Muscle layer of duodenum (tissue), 2 donors: ENCODE data around the gene MTF1.

ENCODE experiments used
- H3K27ac ChIP-seq: one replicate; pipeline ENCODE4 v1.7.0; 2013; ENCODE audit warnings: mild to moderate bottlenecking, low read length
- H3K27me3 ChIP-seq: one replicate; pipeline ENCODE4 v1.7.0; 2013; ENCODE audit warnings: low read depth, mild to moderate bottlenecking, control low read depth, low read length
- H3K36me3 ChIP-seq, 2 donors: one replicate each; pipeline ENCODE4 v1.7.0; 2013; ENCODE audit warnings: low read length in 2 of 2, control low read depth in 1 of 2, mild to moderate bottlenecking in 1 of 2; ENCODE audit not compliant: insufficient read depth in 2 of 2, control insufficient read depth in 1 of 2
- H3K4me1 ChIP-seq, 2 donors: one replicate each; pipeline ENCODE4 v1.7.0; 2013; ENCODE audit warnings: low read length in 2 of 2, mild to moderate bottlenecking in 2 of 2, control low read depth in 1 of 2, moderate library complexity in 1 of 2; ENCODE audit not compliant: insufficient read depth in 2 of 2, control insufficient read depth in 1 of 2
- H3K4me3 ChIP-seq, 2 donors: one replicate each; pipeline ENCODE4 v1.7.0; 2013; ENCODE audit warnings: low read length in 2 of 2, low read depth in 1 of 2, mild to moderate bottlenecking in 1 of 2
- H3K9me3 ChIP-seq, 2 donors: one replicate each; pipeline ENCODE4 v1.7.0; 2013; ENCODE audit warnings: low read length in 2 of 2, control low read depth in 1 of 2, mild to moderate bottlenecking in 1 of 2; ENCODE audit not compliant: control insufficient read depth in 1 of 2
- donor health status: healthy.

The MTF1 gene

GRCh38 chr1:37849480-37849879 is 9.9 kb downstream of the MTF1 start:
- H3K27me3 ChIP-seq: no peaks in the 10 kb centered on the region
- no peak overlapping the region for H3K4me3 ChIP-seq
- no peaks in the 10 kb centered on the region for H3K9me3 ChIP-seq
- H3K36me3 ChIP-seq: peaks cover 5 to 8% of the 10 kb centered on the region in 2 donors
- peaks cover 12 to 26% of the 10 kb centered on the region in 2 donors for H3K4me1 ChIP-seq
- H3K27ac ChIP-seq: no peak overlapping the region

DNA sequence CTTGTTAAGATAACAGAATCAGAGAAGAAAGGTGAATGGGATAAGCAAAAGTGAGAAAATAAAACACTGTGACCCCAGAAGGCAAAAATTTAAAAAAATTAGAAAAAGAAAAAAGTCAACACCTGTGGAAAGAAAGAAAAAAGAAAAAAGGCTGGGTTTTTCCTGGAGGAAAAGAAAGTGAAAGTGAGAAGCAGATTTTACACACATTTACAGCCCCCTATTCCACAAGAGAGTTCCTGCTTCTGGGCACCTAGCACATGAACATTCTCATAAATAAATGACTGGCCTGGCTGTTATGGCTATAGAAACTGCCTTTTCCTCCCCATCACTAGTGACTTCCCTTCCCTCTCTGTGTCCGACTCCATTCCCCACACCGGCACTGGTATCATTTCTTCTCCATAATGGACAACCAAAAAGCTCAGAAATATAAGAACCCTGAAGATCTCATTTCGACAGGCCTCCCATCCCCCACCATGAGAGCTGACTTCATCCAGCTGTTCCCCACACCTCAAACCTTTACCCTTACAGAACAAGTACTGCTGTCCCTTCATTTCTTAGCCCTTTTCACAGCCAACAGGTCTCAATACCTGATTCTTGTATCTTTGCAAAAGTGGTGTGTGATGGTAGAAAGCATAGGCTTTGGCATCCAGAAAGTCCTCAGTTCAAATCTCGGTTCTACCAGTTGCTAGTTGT is 12.6 kb downstream of the MTF1 start:
- Histone ChIP-seq H3K4me1 (peaks cover 12 to 22% of the 10 kb centered on the region in 2 donors), H3K27ac (peak overlapping the region; percentile 48), H3K9me3 (no peaks in the 10 kb centered on the region), H3K4me3 (peak overlapping the region in 1 of 2 donors; percentile 30), H3K36me3 (peaks cover 0 to 8% of the 10 kb centered on the region in 2 donors), H3K27me3 (no peaks in the 10 kb centered on the region)

- Histone ChIP-seq H3K27me3 (no peaks in the 10 kb centered on the region), H3K36me3 (peaks cover 0 to 12% of the 10 kb centered on the region in 2 donors), H3K4me3 (no peak overlapping the region), H3K4me1 (peaks cover 4 to 18% of the 10 kb centered on the region in 2 donors), H3K27ac (no peak overlapping the region), H3K9me3 (no peaks in the 10 kb centered on the region)
These were observed 13.6 kb downstream of the MTF1 start for GRCh38 chr1:37845786-37846185.

GRCh38 chr1:37845049-37845646 is 14.2 kb downstream of the MTF1 start:
- H3K36me3 ChIP-seq: peaks cover 6 to 19% of the 10 kb centered on the region in 2 donors
- no peak overlapping the region for H3K4me3 ChIP-seq
- no peaks in the 10 kb centered on the region for H3K27me3 ChIP-seq
- no peak overlapping the region for H3K27ac ChIP-seq
- peaks cover 3 to 14% of the 10 kb centered on the region in 2 donors for H3K4me1 ChIP-seq
- H3K9me3 ChIP-seq: no peaks in the 10 kb centered on the region

- Histone ChIP-seq H3K27ac (no peak overlapping the region), H3K4me3 (no peak overlapping the region), H3K4me1 (peaks cover 3 to 14% of the 10 kb centered on the region in 2 donors), H3K27me3 (no peaks in the 10 kb centered on the region), H3K36me3 (peaks cover 10 to 25% of the 10 kb centered on the region in 2 donors), H3K9me3 (no peaks in the 10 kb centered on the region)
These were observed 14.9 kb downstream of the MTF1 start for GRCh38 chr1:37844536-37844935.

DNA sequence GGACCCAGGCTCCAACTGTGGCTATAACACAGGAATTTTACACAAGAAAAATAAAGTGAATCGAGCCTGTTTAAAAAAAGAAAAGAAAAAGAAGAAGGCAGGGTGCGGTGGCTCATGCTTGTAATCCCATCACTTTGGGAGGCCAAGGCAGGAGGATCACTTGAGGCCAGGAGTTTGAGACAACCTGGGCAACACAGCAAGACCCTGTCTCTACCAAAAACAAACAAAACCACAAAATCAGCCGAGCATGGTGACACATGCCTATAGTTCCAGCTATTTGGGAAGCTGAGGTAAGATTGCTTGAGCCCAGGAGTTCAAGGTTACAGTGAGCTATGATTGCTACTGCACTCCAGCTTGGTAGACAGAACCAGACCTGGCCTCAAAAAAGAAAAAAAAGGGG is 17.7 kb downstream of the MTF1 start:
- peaks cover 25 to 44% of the 10 kb centered on the region in 2 donors for H3K36me3 ChIP-seq
- peaks cover 0 to 5% of the 10 kb centered on the region in 2 donors for H3K4me1 ChIP-seq
- no peak overlapping the region for H3K27ac ChIP-seq
- H3K27me3 ChIP-seq: no peaks in the 10 kb centered on the region
- H3K4me3 ChIP-seq: no peak overlapping the region
- no peaks in the 10 kb centered on the region for H3K9me3 ChIP-seq

- Histone ChIP-seq H3K9me3 (no peaks in the 10 kb centered on the region), H3K4me1 (no peaks in the 10 kb centered on the region), H3K36me3 (peaks cover 29 to 46% of the 10 kb centered on the region in 2 donors), H3K27ac (no peak overlapping the region), H3K4me3 (no peak overlapping the region), H3K27me3 (no peaks in the 10 kb centered on the region)
These were observed 18.7 kb downstream of the MTF1 start for GRCh38 chr1:37840711-37841110.

GRCh38 chr1:37839676-37840075 is 19.7 kb downstream of the MTF1 start:
- H3K27ac ChIP-seq: no peak overlapping the region
- no peaks in the 10 kb centered on the region for H3K27me3 ChIP-seq
- peaks cover 38 to 55% of the 10 kb centered on the region in 2 donors for H3K36me3 ChIP-seq
- H3K4me3 ChIP-seq: no peak overlapping the region
- no peaks in the 10 kb centered on the region for H3K4me1 ChIP-seq
- no peaks in the 10 kb centered on the region for H3K9me3 ChIP-seq

DNA sequence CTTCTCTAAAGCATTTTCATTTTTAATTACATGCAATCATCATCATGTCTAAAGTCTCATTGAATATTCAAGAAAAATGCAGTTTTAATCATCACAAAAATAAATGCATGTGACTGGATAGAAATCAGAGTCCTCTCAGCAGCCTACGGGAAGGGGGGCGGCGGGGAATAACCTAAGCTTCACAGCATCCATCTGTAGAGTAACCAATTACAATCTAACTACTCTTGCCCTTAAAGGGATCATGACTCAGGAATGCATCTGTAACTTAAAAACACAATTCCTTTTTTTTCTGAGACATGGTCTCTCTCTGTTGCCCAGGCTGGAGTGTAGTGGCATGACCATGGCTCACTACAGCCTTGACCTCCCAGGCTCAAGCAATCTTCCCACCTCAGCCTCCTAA is 22.6 kb downstream of the MTF1 start:
- Histone ChIP-seq H3K4me1 (no peaks in the 10 kb centered on the region), H3K9me3 (no peaks in the 10 kb centered on the region), H3K27me3 (no peaks in the 10 kb centered on the region), H3K36me3 (peaks cover 54 to 78% of the 10 kb centered on the region in 2 donors), H3K27ac (no peak overlapping the region), H3K4me3 (no peak overlapping the region)

- peaks cover 40 to 69% of the 10 kb centered on the region in 2 donors for H3K36me3 ChIP-seq
- H3K27me3 ChIP-seq: no peaks in the 10 kb centered on the region
- no peaks in the 10 kb centered on the region for H3K4me1 ChIP-seq
- H3K4me3 ChIP-seq: no peak overlapping the region
- H3K27ac ChIP-seq: no peak overlapping the region
- no peaks in the 10 kb centered on the region for H3K9me3 ChIP-seq
These were observed 27.6 kb downstream of the MTF1 start for GRCh38 chr1:37831809-37832208.

DNA sequence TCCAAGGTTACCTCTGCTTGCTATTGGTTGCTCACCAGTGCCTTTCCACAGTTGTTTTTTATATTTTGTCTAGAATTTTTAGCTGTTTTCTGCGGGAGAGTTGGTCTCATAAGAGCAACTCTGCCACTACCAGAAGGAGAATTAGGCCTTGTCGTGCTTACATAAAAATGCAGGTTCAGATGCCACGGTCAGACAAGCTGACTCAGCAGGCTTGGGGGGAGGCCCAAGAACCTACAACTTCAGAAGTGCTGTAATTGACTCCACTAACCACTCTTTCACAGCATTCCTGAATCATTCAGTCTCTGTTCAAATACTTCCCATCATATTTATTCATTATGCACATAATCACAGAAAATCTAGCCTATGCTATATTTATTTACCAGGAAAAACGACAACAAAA is 28.3 kb downstream of the MTF1 start:
- Histone ChIP-seq H3K27ac (no peak overlapping the region), H3K4me3 (no peak overlapping the region), H3K27me3 (no peaks in the 10 kb centered on the region), H3K4me1 (no peaks in the 10 kb centered on the region), H3K9me3 (no peaks in the 10 kb centered on the region), H3K36me3 (peaks cover 36 to 65% of the 10 kb centered on the region in 2 donors)
